Activated CD4-positive, alpha-beta T cell treated with anti-CD3 and anti-CD28 coated beads for 48 hours (primary cell): Measurements from ENCODE around the gene AP2A2.

Experiments
- DNase-seq: peaks from one replicate; pipeline ENCODE4 v3.0.0-alpha.2; 2020

The AP2A2 gene

DNA sequence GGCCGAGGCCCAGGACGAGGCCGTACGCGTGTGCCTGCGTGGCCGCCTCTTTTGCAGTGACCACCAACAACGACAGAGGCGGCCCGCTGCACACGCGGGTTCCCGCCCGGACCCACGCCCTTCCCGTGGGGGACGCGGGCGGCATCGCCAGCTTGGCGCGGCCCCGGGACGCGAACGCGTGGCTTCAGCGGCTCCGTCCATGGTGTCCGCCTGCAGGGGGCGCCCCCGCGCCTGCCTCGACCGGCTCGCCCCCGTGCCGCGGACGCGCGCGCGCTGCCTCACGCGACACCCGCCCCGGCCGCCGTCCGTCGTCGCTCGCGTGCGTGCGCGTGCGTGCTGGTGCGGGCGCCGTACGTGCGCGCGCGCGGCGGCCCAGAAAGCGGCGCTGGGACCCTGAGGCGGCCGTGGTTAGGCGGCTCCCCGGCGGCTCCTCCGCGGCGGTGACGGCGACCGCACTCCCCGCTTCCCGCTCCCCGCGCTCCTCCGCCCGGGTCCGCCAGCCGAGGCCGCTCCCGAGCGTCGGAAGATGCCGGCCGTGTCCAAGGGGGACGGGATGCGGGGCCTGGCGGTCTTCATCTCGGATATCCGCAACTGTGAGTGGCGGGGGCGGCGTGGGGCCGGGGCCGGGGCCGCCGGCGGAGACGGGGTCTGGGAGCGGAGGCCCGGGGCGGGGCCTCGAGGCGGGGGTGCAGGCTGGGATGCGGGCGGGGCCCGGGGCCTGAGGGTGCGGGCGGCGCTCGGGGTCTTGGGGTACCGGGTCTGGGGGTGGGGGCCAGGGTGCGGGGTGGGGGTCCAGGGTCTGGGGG, at the start of gene AP2A2:
Gene AP2A2 (plus strand): TSS at position 375 of the 806 bp plus-strand sequence. CDS start 152 bp downstream, at position 527.
- peak; percentile 93 for DNase-seq

GRCh38 chr11:876545-876944, 49.1 kb upstream of the AP2A2 start:
- DNase-seq, result no peak

DNA sequence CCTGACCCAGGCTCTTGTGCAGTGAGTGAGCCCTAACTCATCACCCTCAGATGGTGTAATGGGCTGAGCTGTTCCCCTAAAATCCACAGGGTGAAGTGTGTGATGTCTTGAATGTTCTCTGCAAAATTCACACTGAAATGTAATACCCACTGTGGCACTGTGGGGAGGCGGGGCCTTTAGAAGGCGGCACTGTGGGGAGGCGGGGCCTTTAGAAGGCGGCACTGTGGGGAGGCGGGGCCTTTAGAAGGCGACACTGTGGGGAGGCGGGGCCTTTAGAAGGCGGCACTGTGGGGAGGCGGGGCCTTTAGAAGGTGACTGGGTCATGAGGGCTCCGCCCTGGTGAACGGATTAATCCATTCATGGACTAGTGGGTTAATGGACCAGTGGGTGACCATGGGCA, 48.1 kb upstream of the AP2A2 start:
- peak; percentile 71 for DNase-seq

GRCh38 chr11:880447-880846, 45.2 kb upstream of the AP2A2 start:
- DNase-seq, result no peak

DNA sequence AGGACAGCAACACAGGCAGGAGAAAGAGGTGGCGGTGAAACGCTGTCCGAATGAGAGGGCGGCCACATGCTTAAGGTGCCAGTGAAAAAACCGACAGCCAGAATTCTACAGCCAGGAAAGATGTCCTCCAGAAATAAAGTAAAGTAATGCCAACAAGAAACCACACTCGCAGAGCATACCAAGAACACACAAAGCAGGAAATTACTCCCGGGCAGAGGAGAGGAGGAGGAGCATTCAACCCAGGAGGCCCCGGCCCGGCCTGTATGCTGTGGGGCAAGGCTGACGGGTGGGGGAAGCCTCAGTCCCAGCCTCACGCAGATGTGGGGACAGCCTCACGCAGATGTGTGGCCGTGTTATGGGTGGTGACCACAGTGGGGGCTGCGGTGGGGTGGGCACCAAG, 43.1 kb upstream of the AP2A2 start:
- no peak for DNase-seq

- DNase-seq, result no peak
Measured at GRCh38 chr11:883527-883926, 42.1 kb upstream of the AP2A2 start.

GRCh38 chr11:884578-885070, 41.0 kb upstream of the AP2A2 start:
- no peak for DNase-seq

- DNase-seq, result no peak
Measured at GRCh38 chr11:886568-886967, 39.1 kb upstream of the AP2A2 start.

- DNase-seq, result no peak
Measured at GRCh38 chr11:887589-887988, 38.1 kb upstream of the AP2A2 start.

DNA sequence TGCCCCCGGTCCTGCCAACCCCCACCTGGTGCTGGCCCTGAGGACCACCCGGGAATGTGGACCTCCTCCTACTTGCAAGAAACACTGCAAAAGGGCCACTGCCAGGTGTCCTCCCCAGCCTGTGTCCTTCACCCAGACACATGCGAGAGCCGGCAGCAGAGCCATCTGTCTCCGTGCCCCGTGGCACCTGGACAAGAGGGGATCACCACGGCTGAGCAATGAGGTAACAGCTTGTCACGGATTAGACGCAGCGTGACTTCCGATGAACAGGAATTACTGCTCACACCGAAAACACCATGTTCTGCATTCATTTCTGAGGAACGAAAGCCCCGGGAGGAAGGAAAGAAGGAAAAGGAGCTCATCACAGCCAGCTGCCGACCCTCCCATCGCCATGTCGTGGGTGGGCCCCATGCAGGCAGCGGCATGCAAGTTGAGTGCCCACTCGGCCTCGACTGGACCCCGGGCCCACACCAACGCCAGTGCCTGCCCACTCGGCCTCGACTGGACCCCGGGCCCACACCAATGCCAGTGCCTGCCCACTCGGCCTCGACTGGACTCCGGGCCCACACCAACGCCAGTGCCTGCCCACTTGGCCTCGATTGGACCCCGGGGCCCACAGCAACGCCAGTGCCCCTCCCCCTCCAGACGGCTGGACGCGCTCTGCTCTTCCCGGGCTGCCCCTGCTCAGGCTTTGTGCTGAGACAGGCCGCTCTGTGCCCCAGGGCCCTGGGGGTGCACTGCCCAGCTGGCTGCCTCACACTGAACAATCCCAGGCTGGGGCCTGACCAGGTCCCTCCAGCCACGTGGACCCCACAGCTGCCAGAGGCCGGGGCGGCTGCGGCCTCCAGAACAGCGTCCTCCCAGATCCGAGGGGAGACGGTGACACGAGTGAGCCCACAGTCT, 37.1 kb upstream of the AP2A2 start:
- DNase-seq, result no peak

- no peak for DNase-seq
Measured at GRCh38 chr11:889257-889656, 36.4 kb upstream of the AP2A2 start.

DNA sequence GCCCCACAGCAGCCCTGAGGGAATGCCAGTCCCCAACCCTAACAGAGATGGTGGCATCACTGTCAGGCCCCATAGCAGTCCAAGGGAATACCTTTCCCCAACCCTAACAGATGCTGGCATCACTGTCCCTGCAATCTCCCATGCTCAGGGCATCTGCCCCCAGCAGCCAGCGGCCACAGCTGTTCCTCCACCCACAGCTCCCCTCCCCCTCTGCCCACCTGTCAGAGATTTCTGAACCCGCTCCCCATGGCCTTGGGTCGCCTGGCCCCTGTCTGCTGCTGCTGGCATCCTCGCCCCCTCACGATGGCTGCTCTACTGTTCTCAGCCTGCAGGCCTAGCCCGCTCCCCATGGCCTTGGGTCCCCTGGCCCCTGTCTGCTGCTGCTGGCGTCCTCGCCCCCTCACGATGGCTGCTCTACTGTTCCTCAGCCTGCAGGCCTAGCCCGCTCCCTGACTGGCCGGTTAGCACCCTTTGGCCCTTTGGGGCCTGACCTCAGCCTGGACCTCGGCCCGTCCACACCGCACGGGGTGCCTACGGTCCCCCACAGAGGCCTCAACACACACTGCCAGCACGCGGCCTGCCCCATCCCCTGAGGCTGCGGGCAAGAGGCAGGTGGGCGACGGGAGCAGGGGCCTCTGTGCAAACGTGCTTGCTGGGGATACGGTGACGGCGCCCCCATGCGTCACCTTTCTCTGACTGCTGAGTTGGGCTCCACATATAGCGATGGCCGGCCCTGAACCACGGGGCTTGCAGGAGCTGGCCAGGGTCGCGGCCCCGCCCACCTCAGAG, 35.8 kb upstream of the AP2A2 start:
- DNase-seq, result no peak

DNA sequence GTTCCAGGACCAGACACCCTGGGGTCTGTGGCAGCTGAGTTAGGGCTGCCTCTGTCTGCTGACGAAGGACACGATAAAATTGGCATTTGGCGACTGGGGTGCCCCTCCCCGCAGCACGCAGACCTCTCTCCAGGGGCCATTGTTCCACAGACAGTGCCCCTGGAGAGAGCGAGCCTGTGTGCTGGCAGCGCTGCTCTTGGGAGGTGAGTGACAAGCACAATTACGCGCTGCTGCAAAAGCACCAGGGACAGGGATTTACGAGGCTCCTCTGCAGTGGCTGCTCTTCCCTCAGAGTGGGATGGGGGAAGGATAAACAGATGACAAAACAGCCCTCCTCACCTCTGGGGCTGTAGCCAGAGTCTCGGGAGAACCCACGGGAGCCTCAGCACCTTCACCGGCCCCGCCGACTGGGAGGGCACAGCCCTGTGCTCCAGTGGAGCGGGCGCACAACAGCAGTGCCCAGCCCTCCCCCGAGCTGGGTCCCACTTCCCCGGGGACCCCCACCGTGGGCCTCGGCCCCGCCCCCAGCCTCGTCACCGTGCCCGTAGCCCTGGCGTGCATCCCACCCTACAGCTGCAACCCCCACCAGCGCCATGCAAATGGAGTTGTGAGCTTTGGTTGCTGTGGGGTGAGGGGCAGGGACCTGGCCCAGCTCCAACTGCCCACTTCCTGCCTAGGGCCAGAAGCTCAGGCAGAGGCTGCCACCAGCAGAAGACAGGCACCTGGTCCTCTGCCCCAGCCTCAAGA, 34.7 kb upstream of the AP2A2 start:
- no peak for DNase-seq

- DNase-seq, result no peak
Measured at GRCh38 chr11:893008-893654, 32.5 kb upstream of the AP2A2 start.

DNA sequence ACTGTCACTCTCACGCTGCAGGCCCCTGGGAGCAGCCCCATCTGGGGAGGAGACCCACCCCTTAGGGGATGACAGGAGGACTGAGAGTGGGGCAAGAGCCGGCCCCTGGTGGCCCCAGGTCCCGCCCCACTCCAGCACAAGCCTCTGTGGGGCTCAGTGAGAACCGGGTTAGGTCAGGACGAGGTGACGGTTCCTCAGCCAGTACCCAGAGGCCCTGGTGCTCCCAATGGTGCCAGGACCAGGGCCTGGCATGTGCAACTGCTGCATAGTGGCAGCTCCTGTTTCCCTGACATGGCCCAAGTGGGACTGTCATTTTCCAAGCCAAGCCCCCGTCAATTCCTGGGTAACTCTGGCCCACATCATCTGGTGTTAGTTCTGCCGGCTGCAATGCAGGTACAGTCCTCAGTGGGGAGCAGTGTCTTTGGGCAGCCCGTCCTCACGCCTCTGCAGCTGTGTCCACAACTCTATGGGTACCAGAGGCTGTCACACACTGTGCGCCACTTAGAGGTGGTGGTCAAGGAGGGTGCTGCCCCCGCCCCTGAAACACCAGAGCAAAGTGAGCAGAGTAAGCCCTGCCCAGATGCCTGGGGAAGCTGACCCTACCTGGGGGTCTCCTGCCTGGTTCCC, 31.0 kb upstream of the AP2A2 start:
- DNase-seq, result no peak

- no peak for DNase-seq
Measured at GRCh38 chr11:895331-896110, 30.1 kb upstream of the AP2A2 start.

GRCh38 chr11:897253-898142, 28.2 kb upstream of the AP2A2 start:
- DNase-seq, result no peak

DNA sequence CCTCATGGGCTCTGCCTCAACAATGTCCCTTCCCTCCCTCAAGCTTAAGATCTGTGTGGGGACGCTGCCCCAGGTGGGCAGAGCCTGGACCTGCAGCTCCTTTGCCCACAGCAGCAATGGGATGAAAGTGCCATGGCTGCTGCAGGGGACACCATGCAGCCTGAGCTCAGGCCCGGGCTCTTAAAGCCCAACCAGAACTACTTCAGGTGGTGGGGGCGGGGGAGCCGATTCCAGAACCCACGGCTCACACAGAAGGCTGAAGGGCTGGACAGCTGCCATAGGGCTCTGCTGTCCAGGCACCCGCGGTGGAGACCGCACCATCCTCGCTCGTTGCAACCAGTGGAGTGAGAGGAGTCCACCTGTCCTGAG, 27.5 kb upstream of the AP2A2 start:
- no peak for DNase-seq

DNA sequence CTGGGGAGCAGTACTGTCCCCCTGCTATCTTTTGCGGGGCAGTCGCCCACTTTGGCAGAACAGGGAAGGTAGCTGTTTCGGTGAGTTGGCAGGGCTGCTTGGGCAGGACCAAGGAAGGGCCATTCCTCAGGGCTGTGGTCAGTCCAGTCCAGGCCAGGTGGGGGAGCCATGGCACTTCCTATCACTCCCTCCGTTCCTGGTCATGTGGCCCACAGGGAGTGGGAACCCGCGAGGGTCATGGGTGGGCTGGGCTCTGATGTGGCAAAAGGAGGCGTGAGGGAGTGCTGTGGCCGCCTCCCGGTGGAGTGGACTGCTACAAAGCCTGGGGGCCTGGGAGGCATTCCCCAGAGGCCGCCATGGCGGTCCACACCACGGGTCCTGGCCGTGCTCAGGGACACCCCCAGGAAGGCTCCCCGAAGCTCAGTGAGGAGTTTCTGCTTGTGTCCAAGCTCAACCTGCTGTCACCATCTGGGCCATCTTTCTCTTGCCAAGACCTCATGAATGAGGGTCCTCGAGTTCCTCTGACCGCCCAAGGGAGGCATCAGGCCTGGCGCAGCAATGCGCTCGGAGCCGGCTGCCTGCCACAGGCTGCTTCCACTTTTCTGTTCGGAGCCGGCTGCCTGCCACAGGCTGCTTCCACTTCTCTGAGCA, 27.0 kb upstream of the AP2A2 start:
- DNase-seq, result no peak
